ENCODE data around the gene TACSTD2. TPM values are rescaled to one million over a fixed set of nuclear protein-coding genes. Genes with fewer than 3 reads are reported as not detected.
A peak's percentile ranks its signal among the peaks of the same experiment; 100 is the strongest.

Gene TACSTD2
- total RNA-seq, 1 experiment from 2014 or later, result 12.2 TPM

- Histone ChIP-seq H3K27ac (ENCODE audit: low read depth, low read length) (no peak overlapping the region), H3K9ac (ENCODE audit: low read length) (no peak overlapping the region), H2AFZ (ENCODE audit: low read depth, low read length, poor library complexity, severe bottlenecking) (no peak overlapping the region), H3K9me3 (ENCODE audit: control insufficient read depth in 1 of 2, insufficient read depth in 1 of 2, low read depth in 1 of 2, low read length in 2 of 2) (no peaks in the 10 kb centered on the region), H3K4me1 (ENCODE audit: control insufficient read depth in 1 of 2, insufficient read depth in 2 of 2, low read length in 2 of 2) (peaks cover 41 to 57% of the 10 kb centered on the region in 2 experiments), H3K9me2 (ENCODE audit: insufficient read depth) (no peaks in the 10 kb centered on the region), H4K20me1 (ENCODE audit: insufficient read depth) (no peaks in the 10 kb centered on the region), H3K27me3 (ENCODE audit: insufficient read depth, low read length) (no peaks in the 10 kb centered on the region), H3K4me2 (ENCODE audit: low read length) (no peak overlapping the region), H3K79me2 (ENCODE audit: insufficient read depth, low read length) (no peaks in the 10 kb centered on the region), H3K4me3 (replicated peaks in 1 of 2; ENCODE audit: low read depth in 1 of 2, low read length in 2 of 2) (no peak overlapping the region), H3K36me3 (ENCODE audit: control insufficient read depth in 1 of 2, insufficient read depth in 2 of 2, low read length in 2 of 2) (no peaks in the 10 kb centered on the region)
- DNase-seq (ENCODE audit: low read depth, low spot score) (no peak), ATAC-seq (no peak)
- intact Hi-C loops (cut with micrococcal nuclease), result no loop called here
- BruUV-seq (replicated peaks), result no TSS peak
- ChIA-PET CTCF (no interaction called here), RAD21 (ENCODE audit: low non-redundant PET in 1 of 2, low total read pairs in 2 of 2, uncharacterized antibody in 2 of 2, unreplicated experiment in 2 of 2) (no interaction called here), POLR2A (no interaction called here)
- TF ChIP-seq POLR2A (IDR thresholded peaks at IDR 0.05; ENCODE audit: borderline replicate concordance, extremely low read depth, insufficient read depth, insufficient read length) (no peak), FOSL1 (IDR thresholded peaks at IDR 0.05; ENCODE audit: low read depth) (no peak), ELF1 (IDR thresholded peaks at IDR 0.05; ENCODE audit: borderline replicate concordance, low read depth) (no peak), ZFX (IDR thresholded peaks at IDR 0.05) (no peak), CEBPB (IDR thresholded peaks at IDR 0.05; ENCODE audit: low read depth) (no peak), EZH2 (IDR thresholded peaks at IDR 0.05) (no peak), ZBTB33 (IDR thresholded peaks at IDR 0.05; ENCODE audit: extremely low read depth, insufficient replicate concordance, low read length) (no peak)
These were observed 10.6 kb upstream of the TACSTD2 start for GRCh38 chr1:58587667-58588066.

- peak; percentile 3; the same call in 1 of the 2 replicates for ATAC-seq
- TF ChIP-seq CBX3 (IDR thresholded peaks at IDR 0.05; ENCODE audit: low read depth) (0 out of 2 replicates have a peak, but pooled peaks have one; percentile 10), ZNF274 (IDR thresholded peaks at IDR 0.05; ENCODE audit: low read depth, low read length) (no peak)
- ChIA-PET CTCF (no interaction called here), RAD21 (ENCODE audit: low non-redundant PET in 1 of 2, low total read pairs in 2 of 2, uncharacterized antibody in 2 of 2, unreplicated experiment in 2 of 2) (no interaction called here), POLR2A (no interaction called here)
- no peak overlapping the region for H3K4me3 ChIP-seq (replicated peaks in 1 of 2; ENCODE audit: low read depth in 1 of 2, low read length in 2 of 2)
- no peaks in the 10 kb centered on the region for H3K9me3 ChIP-seq (ENCODE audit: control insufficient read depth in 1 of 2, insufficient read depth in 1 of 2, low read depth in 1 of 2, low read length in 2 of 2)
- peak overlapping the region; percentile 44 for H2AFZ ChIP-seq (ENCODE audit: low read depth, low read length, poor library complexity, severe bottlenecking)
- no TSS peak for BruUV-seq (replicated peaks)
- intact Hi-C loops (cut with micrococcal nuclease), result no loop called here
- no peaks in the 10 kb centered on the region for H3K9me2 ChIP-seq (ENCODE audit: insufficient read depth)
- peak overlapping the region; percentile 81 for H3K4me2 ChIP-seq (ENCODE audit: low read length)
- H3K27me3 ChIP-seq (ENCODE audit: insufficient read depth, low read length), result no peaks in the 10 kb centered on the region
- no peaks in the 10 kb centered on the region for H4K20me1 ChIP-seq (ENCODE audit: insufficient read depth)
- H3K36me3 ChIP-seq (ENCODE audit: control insufficient read depth in 1 of 2, insufficient read depth in 2 of 2, low read length in 2 of 2), result no peaks in the 10 kb centered on the region
- no peak for DNase-seq (ENCODE audit: low read depth, low spot score)
- H3K79me2 ChIP-seq (ENCODE audit: insufficient read depth, low read length), result no peaks in the 10 kb centered on the region
- peak overlapping the region; percentile 64; the same call in 1 of the 2 replicates for H3K9ac ChIP-seq (ENCODE audit: low read length)
- no peak overlapping the region for H3K27ac ChIP-seq (ENCODE audit: low read depth, low read length)
- peaks cover 32 to 50% of the 10 kb centered on the region in 2 experiments for H3K4me1 ChIP-seq (ENCODE audit: control insufficient read depth in 1 of 2, insufficient read depth in 2 of 2, low read length in 2 of 2)
These were observed 9.2 kb upstream of the TACSTD2 start for GRCh38 chr1:58586271-58586670.
